HEK293 (cell line): ENCODE results near the gene FASN.

Source experiments
- CTCF ChIA-PET: fragments of 350-600 bp; formaldehyde crosslinking; extraction: SDS; loops from one replicate; lab custom pipeline; 2021; ENCODE audit warnings: antibody characterized with exemption; lab: Yijun Ruan, JAX
- POLR2A ChIA-PET: fragments of 300-600 bp; formaldehyde crosslinking; extraction: SDS; loops from one replicate; lab custom pipeline; 2020; ENCODE audit warnings: antibody characterized with exemption, inconsistent platforms; lab: Yijun Ruan, JAX
- H3K27ac ChIP-seq: fragments of 200-500 bp; sonication (Bioruptor generic); 2 replicates; pipeline ENCODE4 v1.5.1; 2014; ENCODE audit warnings: low read depth, low read length, control low read depth, inconsistent platforms; ENCODE audit errors: extremely low read depth
- H3K36me3 ChIP-seq, 2 experiments: fragments of 200-500 bp in 1 of 2; sonication (Bioruptor generic) in 1 of 2; 1 replicate in 1 of 2; 2 replicates in 1 of 2; pipeline ENCODE4 v1.5.1; 2014 to 2017; ENCODE audit warnings: inconsistent platforms in 2 of 2, low read length in 2 of 2; ENCODE audit not compliant: control insufficient read depth in 2 of 2, insufficient read depth in 1 of 2
- H3K4me1 ChIP-seq: fragments of 200-500 bp; sonication (Bioruptor generic); 2 replicates; pipeline ENCODE4 v1.5.1; 2014; ENCODE audit warnings: mild to moderate bottlenecking, low read length, inconsistent platforms; ENCODE audit not compliant: control insufficient read depth, insufficient read depth
- H3K4me3 ChIP-seq: 2 replicates; pipeline ENCODE4 v1.5.1; 2011; ENCODE audit warnings: low read depth, mild to moderate bottlenecking, control low read depth, low read length, moderate library complexity
- H3K9me3 ChIP-seq: fragments of 200-500 bp; sonication (Bioruptor generic); 2 replicates; pipeline ENCODE4 v1.5.1; 2014; ENCODE audit warnings: low read depth, low read length, inconsistent platforms; ENCODE audit not compliant: control insufficient read depth, insufficient read depth
- EGR2 ChIP-seq: fragments of 450-650 bp; formaldehyde crosslinking; IDR thresholded peaks from 2 replicates; pipeline ENCODE4 v1.5.1; 2016; ENCODE audit warnings: low read depth, missing biosample characterization, missing genetic modification characterization
- GLIS2 ChIP-seq: fragments of 450-650 bp; formaldehyde crosslinking; IDR thresholded peaks from 2 replicates; pipeline ENCODE4 v1.5.1; 2016; ENCODE audit warnings: missing biosample characterization, missing genetic modification characterization
- KLF16 ChIP-seq: fragments of 450-650 bp; formaldehyde crosslinking; IDR thresholded peaks from 2 replicates; pipeline ENCODE4 v1.5.1; 2017; ENCODE audit warnings: missing biosample characterization, missing genetic modification characterization
- KLF7 ChIP-seq: fragments of 450-650 bp; formaldehyde crosslinking; IDR thresholded peaks from 2 replicates; pipeline ENCODE4 v1.5.1; 2016; ENCODE audit warnings: missing biosample characterization, missing genetic modification characterization, borderline replicate concordance
- KLF8 ChIP-seq: fragments of 450-650 bp; formaldehyde crosslinking; IDR thresholded peaks from 2 replicates; pipeline ENCODE4 v1.5.1; 2016; ENCODE audit warnings: missing biosample characterization, missing genetic modification characterization
- KLF9 ChIP-seq: fragments of 450-650 bp; formaldehyde crosslinking; IDR thresholded peaks from 2 replicates; pipeline ENCODE4 v1.5.1; 2016; ENCODE audit warnings: missing biosample characterization, missing genetic modification characterization, low read depth
- MEIS1 ChIP-seq: sonication (generic); formaldehyde crosslinking; IDR thresholded peaks from 2 replicates; pipeline ENCODE4 v1.8.1; 2022; ENCODE audit warnings: missing genetic modification reagents, mild to moderate bottlenecking, borderline replicate concordance
- OVOL3 ChIP-seq: fragments of 450-650 bp; formaldehyde crosslinking; IDR thresholded peaks from 2 replicates; pipeline ENCODE4 v1.5.1; 2016; ENCODE audit warnings: missing biosample characterization, missing genetic modification characterization
- SP2 ChIP-seq: fragments of 450-650 bp; formaldehyde crosslinking; IDR thresholded peaks from 2 replicates; pipeline ENCODE4 v1.5.1; 2016; ENCODE audit warnings: missing biosample characterization, missing genetic modification characterization
- WT1 ChIP-seq: fragments of 450-650 bp; formaldehyde crosslinking; IDR thresholded peaks from 2 replicates; pipeline ENCODE4 v1.5.1; 2016; ENCODE audit warnings: missing biosample characterization, missing genetic modification characterization
- ZBTB17 ChIP-seq: fragments of 450-650 bp; formaldehyde crosslinking; IDR thresholded peaks from 2 replicates; pipeline ENCODE4 v1.5.1; 2016; ENCODE audit warnings: missing biosample characterization, missing genetic modification characterization
- ZBTB20 ChIP-seq: fragments of 450-650 bp; formaldehyde crosslinking; IDR thresholded peaks from 2 replicates; pipeline ENCODE4 v1.5.1; 2016; ENCODE audit warnings: missing biosample characterization, missing genetic modification characterization
- ZEB2 ChIP-seq: fragments of 450-650 bp; formaldehyde crosslinking; IDR thresholded peaks from 2 replicates; pipeline ENCODE4 v1.5.1; 2016; ENCODE audit warnings: missing biosample characterization, missing genetic modification characterization
- ZFP3 ChIP-seq: fragments of 450-650 bp; formaldehyde crosslinking; IDR thresholded peaks from 2 replicates; pipeline ENCODE4 v1.5.1; 2016; ENCODE audit warnings: low read depth, missing biosample characterization, missing genetic modification characterization
- ZNF140 ChIP-seq: fragments of 450-650 bp; formaldehyde crosslinking; IDR thresholded peaks from 2 replicates; pipeline ENCODE4 v1.5.1; 2016; ENCODE audit warnings: missing biosample characterization, missing genetic modification characterization
- ZNF16 ChIP-seq: fragments of 450-650 bp; formaldehyde crosslinking; IDR thresholded peaks from 2 replicates; pipeline ENCODE4 v1.5.1; 2016; ENCODE audit warnings: low read depth, missing biosample characterization, missing genetic modification characterization
- ZNF2 ChIP-seq: fragments of 450-650 bp; formaldehyde crosslinking; IDR thresholded peaks from 2 replicates; pipeline ENCODE4 v1.5.1; 2016; ENCODE audit warnings: missing biosample characterization, missing genetic modification characterization
- ZNF23 ChIP-seq: fragments of 450-650 bp; formaldehyde crosslinking; IDR thresholded peaks from 2 replicates; pipeline ENCODE4 v1.5.1; 2016; ENCODE audit warnings: missing biosample characterization, missing genetic modification characterization, borderline replicate concordance
- ZNF280C ChIP-seq: fragments of 450-650 bp; formaldehyde crosslinking; IDR thresholded peaks from 2 replicates; pipeline ENCODE4 v1.5.1; 2016; ENCODE audit warnings: missing biosample characterization, missing genetic modification characterization
- ZNF311 ChIP-seq: fragments of 450-650 bp; formaldehyde crosslinking; IDR thresholded peaks from 2 replicates; pipeline ENCODE4 v1.5.1; 2017; ENCODE audit warnings: missing biosample characterization, missing genetic modification characterization, borderline replicate concordance
- ZNF335 ChIP-seq: fragments of 450-650 bp; formaldehyde crosslinking; conservative IDR thresholded peaks from 2 replicates; pipeline ENCODE4 v1.5.1; 2016; ENCODE audit warnings: missing biosample characterization, missing genetic modification characterization
- ZNF549 ChIP-seq: fragments of 450-650 bp; IDR thresholded peaks from 2 replicates; pipeline ENCODE4 v1.5.1; 2018; ENCODE audit warnings: missing biosample characterization, missing genetic modification characterization, mild to moderate bottlenecking, inconsistent platforms, moderate library complexity
- ZNF561 ChIP-seq: fragments of 450-650 bp; IDR thresholded peaks from 2 replicates; pipeline ENCODE4 v1.5.1; 2018; ENCODE audit warnings: missing biosample characterization, missing genetic modification characterization, borderline replicate concordance
- ZNF585B ChIP-seq: fragments of 450-650 bp; formaldehyde crosslinking; IDR thresholded peaks from 2 replicates; pipeline ENCODE4 v1.5.1; 2016; ENCODE audit warnings: missing biosample characterization, missing genetic modification characterization
- ZNF596 ChIP-seq: fragments of 450-650 bp; IDR thresholded peaks from 2 replicates; pipeline ENCODE4 v1.5.0; 2018; ENCODE audit warnings: missing biosample characterization, mild to moderate bottlenecking, missing genetic modification characterization, moderate library complexity
- ZNF629 ChIP-seq: fragments of 450-650 bp; formaldehyde crosslinking; IDR thresholded peaks from 2 replicates; pipeline ENCODE4 v1.5.1; 2017; ENCODE audit warnings: missing biosample characterization, missing genetic modification characterization
- ZNF660 ChIP-seq: fragments of 450-650 bp; IDR thresholded peaks from 2 replicates; pipeline ENCODE4 v1.5.1; 2018; ENCODE audit warnings: missing biosample characterization, mild to moderate bottlenecking, missing genetic modification characterization
- ZNF664 ChIP-seq: fragments of 450-650 bp; formaldehyde crosslinking; IDR thresholded peaks from 2 replicates; pipeline ENCODE4 v1.5.1; 2016; ENCODE audit warnings: missing biosample characterization, missing genetic modification characterization
- ZNF677 ChIP-seq: fragments of 450-650 bp; IDR thresholded peaks from 2 replicates; pipeline ENCODE4 v1.5.0; 2018; ENCODE audit warnings: missing biosample characterization, mild to moderate bottlenecking, missing genetic modification characterization, moderate library complexity
- ZNF692 ChIP-seq: fragments of 450-650 bp; formaldehyde crosslinking; IDR thresholded peaks from 2 replicates; pipeline ENCODE4 v1.5.1; 2016; ENCODE audit warnings: missing biosample characterization, missing genetic modification characterization
- ZSCAN23 ChIP-seq: fragments of 450-650 bp; formaldehyde crosslinking; IDR thresholded peaks from 2 replicates; pipeline ENCODE4 v1.5.1; 2016; ENCODE audit warnings: missing biosample characterization, missing genetic modification characterization
- TF ChIP-seq, protein P1 (sequence below): fragments of 450-650 bp; formaldehyde crosslinking; IDR thresholded peaks from 2 replicates; pipeline ENCODE4 v1.5.1; 2016; ENCODE audit warnings: missing biosample characterization, missing genetic modification characterization
- TF ChIP-seq, protein P2 (sequence below): fragments of 450-650 bp; formaldehyde crosslinking; IDR thresholded peaks from 2 replicates; pipeline ENCODE4 v1.5.1; 2016; ENCODE audit warnings: missing biosample characterization, missing genetic modification characterization

Gene FASN

DNA sequence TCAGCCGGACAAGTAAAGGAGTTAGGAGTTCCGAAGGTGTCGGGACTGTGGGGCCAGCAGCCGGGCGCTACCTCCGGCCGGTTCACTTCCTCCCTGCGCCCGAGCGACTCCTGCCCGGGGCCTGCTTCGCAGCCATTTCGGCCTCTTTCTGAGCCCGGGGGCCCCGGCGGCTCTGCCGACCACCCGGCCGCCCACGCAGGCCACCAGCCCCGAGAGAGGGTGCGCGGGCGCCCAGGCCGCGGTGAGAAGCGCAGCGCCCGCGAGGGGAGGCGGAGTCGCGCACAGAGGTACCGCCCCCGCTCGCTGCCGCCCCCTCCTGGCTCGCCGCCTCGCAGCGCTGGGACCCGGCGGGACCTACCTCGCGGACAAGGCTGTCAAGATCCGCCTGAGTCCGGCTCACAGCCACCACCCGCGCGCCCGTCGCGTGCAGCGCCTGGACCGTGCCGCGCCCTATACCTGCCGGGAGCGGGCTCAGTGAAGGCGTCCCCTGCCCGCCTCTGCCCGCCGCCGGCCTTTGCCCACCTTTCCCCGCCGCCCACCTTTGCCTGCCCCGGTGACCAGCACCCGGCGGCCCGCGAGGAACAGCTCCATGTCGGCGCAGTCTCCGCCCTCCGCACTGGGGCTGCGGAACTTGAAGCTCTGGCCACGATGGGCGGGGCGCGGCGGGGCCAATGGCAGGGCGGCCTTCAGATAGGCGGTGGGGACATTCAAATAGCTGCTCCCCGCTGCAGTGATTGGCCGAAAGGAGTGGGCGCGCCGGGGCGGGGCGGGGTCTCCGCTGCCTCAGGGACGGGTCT, 60.7 kb downstream of the FASN start, which contains the start of gene DCXR:
Gene DCXR, minus strand, starts transcription at position 606 of the 797 bp plus-strand sequence. Its CDS starts 15 bp downstream, at position 591.
- Histone ChIP-seq H3K27ac (peak within 1 kb of the TSS; percentile 83), H3K9me3 (no peaks in the 10 kb centered on the region), H3K36me3 (peaks cover 0 to 34% of the 10 kb centered on the region in 2 experiments; a peak in 1 of 3 replicates), H3K4me1 (peaks cover 10% of the 10 kb centered on the region), H3K4me3 (peak within 1 kb of the TSS; percentile 64)
- POLR2A ChIA-PET, result interaction anchor here (0.5 to 2.7 kb wide), 39 partner anchors 8 to 526 kb away, joined by 3 to 96 read pairs (median 4); partner anchors contain the start of genes ARL16, CENPX, DUS1L and FASN
- CTCF ChIA-PET, result interaction anchor here (0.6 to 7.2 kb wide), 31 partner anchors 8 to 487 kb away, joined by 3 to 42 read pairs (median 4); partner anchors contain the start of genes CENPX, FASN and LRRC45
- no peak for TF ChIP-seq ZNF280C (tag by site-specific recombination)
- no peak for TF ChIP-seq ZSCAN23
- TF ChIP-seq ZNF140 (tag by site-specific recombination), result no peak
- peak; percentile 88 for TF ChIP-seq ZNF660 (tag by site-specific recombination)
- TF ChIP-seq ZNF677 (tag by site-specific recombination), result 0 out of 2 replicates have a peak, but pooled peaks have one; percentile 25
- TF ChIP-seq ZBTB17 (tag by site-specific recombination), result peak; percentile 86
- peak; percentile 89 for TF ChIP-seq ZNF2
- peak; percentile 97 for TF ChIP-seq ZEB2 (tag by site-specific recombination)
- TF ChIP-seq SP2 (tag by site-specific recombination), result peak; percentile 96
- no peak for TF ChIP-seq ZNF596 (tag by site-specific recombination)
- TF ChIP-seq ZNF692 (tag by site-specific recombination), result peak; percentile 73
- TF ChIP-seq ZNF311 (tag by site-specific recombination), result no peak
- no peak; the same call in 1 of the 2 replicates for TF ChIP-seq ZNF585B
- peak; percentile 98 for TF ChIP-seq ZNF335 (tag by site-specific recombination)
- TF ChIP-seq GLIS2 (tag by site-specific recombination), result peak; percentile 76; the same call in 1 of the 2 replicates
- TF ChIP-seq, protein P1, sequence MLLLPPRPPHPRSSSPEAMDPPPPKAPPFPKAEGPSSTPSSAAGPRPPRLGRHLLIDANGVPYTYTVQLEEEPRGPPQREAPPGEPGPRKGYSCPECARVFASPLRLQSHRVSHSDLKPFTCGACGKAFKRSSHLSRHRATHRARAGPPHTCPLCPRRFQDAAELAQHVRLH, result peak; percentile 57
- TF ChIP-seq OVOL3 (tag by site-specific recombination), result no peak
- no peak for TF ChIP-seq ZFP3 (tag by site-specific recombination)
- peak; percentile 62; the same call in 1 of the 2 replicates for TF ChIP-seq ZNF629
- TF ChIP-seq KLF9 (tag by site-specific recombination), result peak; percentile 81
- no peak for TF ChIP-seq MEIS1
- peak; percentile 90 for TF ChIP-seq EGR2
- TF ChIP-seq KLF8 (tag by site-specific recombination), result peak; percentile 94; the same call in 1 of the 2 replicates
- no peak for TF ChIP-seq ZNF23 (tag by site-specific recombination)
- TF ChIP-seq KLF16 (tag by site-specific recombination), result peak; percentile 84
- TF ChIP-seq ZNF16, result no peak
- no peak for TF ChIP-seq ZNF664 (tag by site-specific recombination)
- no peak for TF ChIP-seq ZNF549 (tag by site-specific recombination)
- TF ChIP-seq, protein P2, sequence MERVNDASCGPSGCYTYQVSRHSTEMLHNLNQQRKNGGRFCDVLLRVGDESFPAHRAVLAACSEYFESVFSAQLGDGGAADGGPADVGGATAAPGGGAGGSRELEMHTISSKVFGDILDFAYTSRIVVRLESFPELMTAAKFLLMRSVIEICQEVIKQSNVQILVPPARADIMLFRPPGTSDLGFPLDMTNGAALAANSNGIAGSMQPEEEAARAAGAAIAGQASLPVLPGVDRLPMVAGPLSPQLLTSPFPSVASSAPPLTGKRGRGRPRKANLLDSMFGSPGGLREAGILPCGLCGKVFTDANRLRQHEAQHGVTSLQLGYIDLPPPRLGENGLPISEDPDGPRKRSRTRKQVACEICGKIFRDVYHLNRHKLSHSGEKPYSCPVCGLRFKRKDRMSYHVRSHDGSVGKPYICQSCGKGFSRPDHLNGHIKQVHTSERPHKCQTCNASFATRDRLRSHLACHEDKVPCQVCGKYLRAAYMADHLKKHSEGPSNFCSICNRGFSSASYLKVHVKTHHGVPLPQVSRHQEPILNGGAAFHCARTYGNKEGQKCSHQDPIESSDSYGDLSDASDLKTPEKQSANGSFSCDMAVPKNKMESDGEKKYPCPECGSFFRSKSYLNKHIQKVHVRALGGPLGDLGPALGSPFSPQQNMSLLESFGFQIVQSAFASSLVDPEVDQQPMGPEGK (tag by site-specific recombination), result peak; percentile 83
- no peak; the same call in 1 of the 2 replicates for TF ChIP-seq WT1
- peak; percentile 83 for TF ChIP-seq ZNF561 (tag by site-specific recombination)
- no peak; the same call in 1 of the 2 replicates for TF ChIP-seq KLF7 (tag by site-specific recombination)
- peak; percentile 37; the same call in 1 of the 2 replicates for TF ChIP-seq ZBTB20
